Limb (tissue), 2 donors: Measurements from ENCODE around the gene PHACTR1.
"Not testable (repeated sequence)": the region's sequence is repeated elsewhere in the genome, so short reads cannot be mapped to it uniquely, and the experiment has no call there.

Experiments used
- DNase-seq, 2 donors: peaks; one replicate each; pipeline ENCODE4 v3.0.0-alpha.2; 2016; ENCODE audit errors: extremely low spot score in 2 of 2

Gene PHACTR1

DNA sequence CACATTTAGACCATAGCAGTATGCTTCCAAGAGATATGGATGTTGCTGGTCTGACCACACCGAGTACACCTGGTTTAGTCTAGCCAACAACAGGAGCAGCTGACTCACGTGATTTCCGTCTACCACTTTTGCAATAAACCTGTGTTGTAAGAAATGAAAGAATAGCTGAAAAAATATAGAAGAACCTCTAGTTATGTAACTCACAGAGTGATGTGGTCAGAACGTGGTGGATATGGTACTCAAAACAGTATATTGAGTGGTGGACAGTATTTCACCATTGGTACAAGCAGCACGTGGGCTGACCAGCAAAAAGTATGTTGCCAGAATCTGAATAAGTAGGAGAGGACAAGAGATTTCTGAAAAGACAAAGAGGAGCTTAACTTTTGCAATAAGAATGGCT, 384.8 kb downstream of the PHACTR1 start:
- no peak for DNase-seq

DNA sequence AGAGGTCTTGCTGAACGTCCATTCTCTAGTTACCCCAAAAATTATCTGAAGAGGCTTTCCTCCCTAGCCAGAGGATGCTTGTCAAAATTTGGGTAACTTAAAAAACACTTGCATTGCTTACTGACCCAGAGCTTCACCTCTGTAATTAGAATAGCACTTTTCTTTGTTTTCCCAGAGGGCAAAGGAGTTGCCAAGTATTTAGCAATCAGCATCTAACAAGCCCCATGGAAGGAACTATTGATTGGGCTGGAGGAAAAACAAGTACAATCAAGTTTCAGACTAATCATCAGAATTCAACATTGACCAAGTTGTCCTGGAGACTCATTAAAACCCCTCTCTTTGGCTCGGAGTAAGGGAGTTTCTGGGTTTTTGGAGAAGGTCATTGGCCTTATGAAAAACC, 385.4 kb downstream of the PHACTR1 start:
- DNase-seq: no peak

DNA sequence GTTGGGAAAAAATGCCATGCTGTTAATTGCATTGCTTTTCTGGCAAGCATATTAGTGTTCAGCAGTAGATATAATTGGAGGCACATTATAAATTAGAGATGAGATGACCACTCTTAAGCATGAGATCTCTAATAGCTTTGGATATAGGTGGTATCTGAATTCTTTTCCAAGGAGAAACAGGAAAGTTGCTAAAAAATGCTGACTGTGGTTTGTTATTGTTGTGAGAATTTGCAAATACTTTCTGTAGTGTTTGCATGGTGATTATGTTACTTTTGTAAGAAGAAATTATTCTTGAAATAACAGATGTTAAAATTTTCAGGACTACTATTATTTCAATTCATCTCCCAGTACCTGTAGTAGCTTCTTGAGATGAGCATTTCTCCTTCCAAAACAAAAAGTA, 386.6 kb downstream of the PHACTR1 start:
- DNase-seq: no peak

DNA sequence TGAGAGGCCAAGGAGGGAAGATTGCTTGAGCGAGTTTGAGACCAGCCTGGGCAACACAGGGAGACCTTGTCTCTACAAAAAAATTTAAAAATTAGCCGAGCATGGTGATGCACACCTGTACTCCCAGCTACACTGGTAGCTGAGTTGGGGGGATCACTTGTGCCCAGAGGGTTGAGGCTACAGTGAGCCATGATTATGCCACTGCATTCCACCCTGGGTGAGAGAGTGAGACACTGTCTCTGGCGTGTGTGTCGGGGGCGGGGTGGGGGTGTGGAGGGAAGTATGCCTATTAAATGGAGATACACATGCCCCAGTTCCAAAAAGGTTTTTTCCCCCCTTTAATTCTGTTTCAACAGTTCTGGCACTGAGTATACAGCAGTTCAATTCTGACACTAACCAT, 388.6 kb downstream of the PHACTR1 start:
- no peak for DNase-seq

DNA sequence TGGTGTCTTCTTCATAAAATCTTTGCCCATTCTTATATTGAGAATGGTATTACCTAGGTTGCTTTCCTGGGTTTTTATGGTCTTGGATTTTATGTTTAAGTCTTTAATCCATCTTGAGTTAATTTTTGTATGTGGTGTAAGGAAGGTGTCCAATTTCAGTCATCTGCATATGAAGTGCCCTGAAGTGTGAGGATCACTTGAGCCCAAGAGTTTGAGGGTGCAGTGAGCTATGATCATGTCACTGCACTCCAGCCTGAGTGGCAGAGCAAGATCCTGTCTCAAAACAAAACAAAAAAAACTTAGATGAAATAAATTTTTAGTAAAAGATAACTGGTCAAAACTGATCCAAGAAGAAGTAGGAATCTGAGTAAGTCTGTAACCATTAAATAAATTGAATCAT, 396.4 kb downstream of the PHACTR1 start:
- no peak for DNase-seq

DNA sequence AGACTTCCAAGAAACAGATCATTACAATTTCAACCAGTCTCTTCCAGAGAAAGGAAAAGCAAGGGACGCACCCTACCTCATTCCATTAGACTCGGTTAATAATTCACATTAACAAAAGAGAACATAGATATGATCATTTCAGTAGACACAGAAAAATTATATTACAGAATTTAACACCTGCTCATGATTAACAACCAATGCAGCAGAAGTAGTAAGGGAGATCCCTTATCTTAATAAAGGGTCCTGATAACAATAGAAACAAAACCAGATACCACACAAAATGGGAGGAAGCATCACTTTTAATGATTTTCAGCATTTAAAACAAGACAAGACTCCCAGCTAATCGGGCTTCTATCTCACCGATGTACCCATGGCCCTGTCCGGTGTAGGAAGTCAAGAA, 396.8 kb downstream of the PHACTR1 start:
- no peak for DNase-seq

DNA sequence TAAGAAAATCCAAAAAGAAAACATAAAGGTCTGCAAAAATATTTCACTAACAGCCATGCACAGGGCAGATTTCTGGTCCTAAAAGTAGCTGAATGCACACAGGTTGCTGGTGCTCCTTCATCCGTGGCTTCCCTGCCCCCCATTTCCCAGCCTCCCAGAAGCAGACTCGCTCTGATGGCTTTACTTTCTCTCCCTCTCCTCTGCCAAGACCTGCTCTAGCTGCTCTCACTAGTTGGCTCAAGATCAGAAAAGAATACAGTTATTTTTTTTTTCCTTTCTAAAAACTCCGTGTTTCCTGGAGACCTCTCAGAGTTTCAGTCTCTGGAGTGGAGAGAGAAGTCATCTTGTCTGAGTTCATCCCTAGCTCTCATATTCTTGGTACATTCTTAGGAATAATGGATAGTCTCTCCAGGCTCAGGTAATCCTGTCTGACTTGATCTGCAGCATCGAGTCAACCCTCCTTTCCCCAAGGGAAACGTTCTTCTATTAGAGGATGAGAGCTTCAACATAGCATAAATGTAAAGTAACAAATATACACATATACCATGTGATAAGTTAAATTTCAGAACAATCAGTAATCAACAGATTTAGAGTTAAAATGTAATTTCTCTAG, 397.5 kb downstream of the PHACTR1 start:
- DNase-seq: peak; percentile 52 to 67

DNA sequence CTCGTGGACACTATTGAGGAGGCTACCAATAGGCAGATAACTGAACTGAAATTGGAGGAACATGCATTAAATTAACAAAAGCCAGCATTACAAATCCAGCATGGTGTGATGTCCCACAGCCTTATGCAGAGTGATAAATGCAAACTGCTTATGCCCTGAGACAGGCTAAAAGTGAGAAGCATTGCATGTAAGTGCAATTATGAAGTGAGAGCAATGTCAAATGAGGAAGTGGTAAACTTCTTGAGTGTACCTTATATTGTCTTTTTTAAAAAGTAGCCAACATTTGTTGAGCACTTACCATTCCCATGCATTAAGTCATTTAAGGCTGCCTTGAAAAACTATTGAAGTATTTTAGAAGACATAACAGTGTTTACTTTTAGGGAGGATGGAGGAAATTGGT, 399.6 kb downstream of the PHACTR1 start:
- DNase-seq: no peak

DNA sequence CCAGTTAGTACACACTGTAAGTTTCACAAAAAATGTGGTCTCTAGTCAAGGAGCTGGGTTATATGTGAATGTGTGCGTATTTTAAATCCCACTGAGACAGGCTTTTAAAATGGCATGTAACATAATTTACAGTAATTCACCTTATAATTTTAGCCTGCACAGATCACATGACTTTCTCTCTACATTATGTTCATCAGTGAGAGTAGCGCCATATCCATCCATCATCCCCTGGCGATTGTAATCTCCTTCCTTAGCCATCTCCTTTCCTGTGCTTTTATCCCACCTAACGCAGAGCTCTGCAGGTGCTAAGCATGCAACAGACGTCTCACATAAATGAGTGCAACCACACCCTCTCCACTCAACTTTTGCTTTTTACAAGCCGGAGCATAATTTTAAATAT, 401.0 kb downstream of the PHACTR1 start:
- no peak for DNase-seq

DNA sequence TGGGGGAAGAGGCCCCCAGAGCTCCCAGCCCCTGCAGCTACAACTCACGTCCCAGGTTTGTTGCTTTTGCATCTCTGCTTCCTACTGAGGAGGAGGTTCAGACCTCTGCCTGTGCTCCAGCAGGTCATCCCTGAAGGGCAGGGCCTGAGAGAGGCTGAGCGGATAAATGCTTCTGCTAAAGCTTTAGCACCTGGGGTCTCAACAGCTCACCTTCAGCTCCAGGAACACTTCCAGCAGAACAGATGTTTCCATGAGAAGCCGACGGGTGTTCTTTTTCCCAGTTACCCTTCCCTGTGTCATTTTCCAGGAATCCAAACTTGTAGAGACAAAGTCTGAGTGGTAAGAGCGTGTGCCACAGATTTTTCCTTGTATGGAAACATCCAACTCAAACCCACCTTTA, 403.0 kb downstream of the PHACTR1 start:
- no peak for DNase-seq

DNA sequence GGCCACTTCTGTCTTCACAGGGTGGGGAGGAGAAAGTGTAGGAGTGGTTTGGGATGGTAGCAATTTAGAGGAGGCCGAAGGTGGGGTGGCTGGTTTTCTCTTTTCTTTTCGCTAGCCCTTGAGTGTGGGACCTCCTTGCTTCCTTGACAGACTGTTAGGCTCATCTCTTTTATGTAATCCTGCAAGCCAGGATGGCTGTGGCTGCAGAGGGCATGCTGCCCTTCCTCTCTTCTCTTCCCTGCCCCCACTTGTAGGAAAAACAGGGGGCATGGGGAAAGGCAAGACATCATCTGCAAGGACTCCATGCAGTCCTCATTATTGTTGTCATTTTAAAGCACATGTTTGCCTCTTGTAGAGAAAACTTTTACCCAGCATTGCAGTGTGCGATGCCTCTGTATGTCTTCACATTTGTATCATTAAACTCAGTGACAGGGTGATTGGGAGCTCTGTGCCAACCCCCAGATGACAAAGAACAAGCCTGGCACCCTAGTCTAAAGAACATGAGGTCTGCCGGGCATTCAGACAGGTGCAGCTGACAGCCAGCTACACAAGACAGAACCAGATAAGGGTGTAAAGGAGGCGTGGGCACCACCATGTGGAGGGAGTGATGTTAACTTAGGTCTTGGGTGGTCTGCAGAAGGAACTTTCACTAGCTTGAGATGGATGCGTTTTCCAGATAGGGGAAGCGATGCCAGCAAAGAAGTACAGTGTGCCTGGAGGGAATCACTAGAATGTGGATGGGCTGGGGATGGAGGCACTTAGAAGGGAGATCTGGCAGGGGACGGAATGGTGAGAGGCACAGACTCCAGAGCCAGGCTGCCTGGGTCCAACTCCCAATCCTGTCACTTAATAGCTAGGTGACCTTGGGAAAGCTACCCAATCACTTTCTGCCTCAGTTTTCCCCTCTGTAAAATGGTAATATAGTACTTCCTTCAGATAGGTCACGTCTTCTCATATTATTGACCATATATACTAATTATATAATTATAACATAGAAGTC, 404.2 kb downstream of the PHACTR1 start:
- DNase-seq: peak in 1 of 2 donors; percentile 17

DNA sequence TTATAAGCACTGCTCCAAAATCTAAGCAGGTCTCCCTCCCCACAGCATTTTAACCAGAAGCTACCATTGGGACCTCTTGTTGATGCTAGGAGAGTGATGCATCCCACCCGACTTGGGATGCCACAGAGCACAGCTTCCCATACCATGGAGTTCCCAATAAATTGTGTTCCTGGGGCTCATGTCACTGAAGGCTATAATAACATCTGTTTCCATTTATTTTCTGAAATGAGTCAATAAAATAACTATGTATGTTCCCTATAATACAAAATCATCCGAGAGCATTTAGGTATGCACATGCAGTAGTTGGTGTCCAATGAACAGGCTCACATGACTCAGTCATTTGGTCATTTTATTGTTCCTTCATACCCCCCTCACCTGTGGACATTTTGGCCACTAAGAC, 407.6 kb downstream of the PHACTR1 start:
- DNase-seq: no peak

DNA sequence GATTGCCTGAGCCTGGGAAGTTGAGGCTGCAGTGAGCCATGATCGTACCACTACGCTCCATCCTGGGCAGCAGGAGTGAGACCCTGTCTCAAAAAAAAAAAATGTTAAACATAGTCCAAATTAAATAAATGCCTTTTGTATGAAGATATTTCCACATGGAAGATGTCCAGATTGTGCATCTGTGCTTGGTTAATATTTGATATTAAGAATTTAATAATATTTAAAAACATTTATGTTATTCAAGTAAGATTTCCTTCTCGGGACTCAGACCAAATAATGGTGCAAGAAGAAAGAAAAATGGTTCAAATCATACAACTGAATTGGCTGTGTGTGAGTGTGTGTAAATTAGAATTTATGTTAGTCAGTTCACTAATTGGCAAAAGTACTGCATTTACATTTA, 409.3 kb downstream of the PHACTR1 start:
- DNase-seq: no peak

DNA sequence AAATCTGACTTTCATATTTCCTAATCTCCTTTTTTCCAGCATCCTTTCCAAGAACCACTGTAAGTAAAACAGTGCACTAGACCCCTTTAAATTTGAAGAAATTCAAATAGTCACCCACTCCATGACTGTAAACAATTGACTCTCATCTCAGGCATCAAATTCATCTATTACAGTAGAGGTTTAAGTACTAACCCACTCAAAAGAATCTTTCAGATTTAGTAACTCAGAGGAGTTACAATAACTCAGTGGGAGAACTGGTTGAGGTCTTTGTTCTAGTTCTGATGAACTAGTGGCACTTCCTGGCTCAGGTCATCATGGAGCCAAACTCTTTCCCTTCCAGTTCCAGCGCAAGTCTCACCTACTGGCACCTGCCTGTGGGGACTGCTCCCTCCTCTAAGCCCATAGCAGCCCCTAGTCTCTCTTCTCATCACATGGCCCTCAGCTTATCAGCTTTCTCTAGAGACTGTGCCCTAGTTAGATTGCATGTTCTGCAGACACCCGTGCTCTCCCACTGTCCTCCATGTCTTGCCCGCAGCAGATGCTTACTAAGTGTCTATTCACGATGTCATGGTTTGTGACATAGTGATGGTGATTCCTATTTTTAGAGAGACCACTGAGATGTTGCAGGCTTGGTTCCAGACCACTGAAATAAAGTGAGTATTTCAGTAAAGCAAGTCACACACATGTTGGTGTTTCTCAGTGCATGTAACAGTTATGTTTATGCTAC, 415.5 kb downstream of the PHACTR1 start:
- no peak for DNase-seq

DNA sequence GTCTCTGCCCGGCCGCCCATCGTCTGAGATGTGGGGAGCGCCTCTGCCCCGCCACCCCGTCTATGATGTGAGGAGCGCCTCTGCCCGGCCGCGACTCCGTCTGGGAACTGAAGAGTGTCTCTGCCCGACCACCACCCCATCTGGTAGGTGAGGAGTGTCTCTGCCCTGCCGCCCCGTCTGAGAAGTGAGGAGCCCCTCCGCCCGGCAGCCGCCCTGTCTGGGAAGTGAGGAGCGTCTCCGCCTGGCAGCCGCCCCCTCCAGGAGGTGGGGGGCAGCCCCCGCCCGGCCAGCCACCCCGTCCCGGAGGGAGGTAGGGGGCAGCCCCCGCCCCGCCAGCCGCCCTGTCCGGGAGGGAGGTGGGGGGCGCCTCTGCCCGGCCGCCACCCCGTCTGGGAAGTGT, 417.3 kb downstream of the PHACTR1 start:
- not testable (repeated sequence) for DNase-seq

DNA sequence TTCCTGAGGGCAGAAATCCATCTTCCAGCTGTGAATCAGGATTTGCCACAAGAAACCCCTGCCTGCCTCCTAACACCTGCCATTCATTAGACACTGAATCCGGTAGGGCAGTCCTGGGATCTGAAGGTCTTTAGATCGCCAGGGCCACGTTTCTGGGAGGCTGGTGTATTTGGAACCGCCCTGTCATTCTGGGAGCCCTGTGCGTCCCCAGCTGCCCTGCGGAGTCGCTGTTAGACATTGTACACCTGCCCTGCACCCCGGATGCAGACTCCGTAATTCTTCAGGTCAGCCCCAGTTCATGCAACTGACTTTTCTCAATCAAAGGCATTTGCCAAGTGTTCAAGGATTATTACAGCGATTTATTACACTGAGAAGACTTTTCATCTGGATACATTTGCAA, 418.6 kb downstream of the PHACTR1 start:
- DNase-seq: no peak

DNA sequence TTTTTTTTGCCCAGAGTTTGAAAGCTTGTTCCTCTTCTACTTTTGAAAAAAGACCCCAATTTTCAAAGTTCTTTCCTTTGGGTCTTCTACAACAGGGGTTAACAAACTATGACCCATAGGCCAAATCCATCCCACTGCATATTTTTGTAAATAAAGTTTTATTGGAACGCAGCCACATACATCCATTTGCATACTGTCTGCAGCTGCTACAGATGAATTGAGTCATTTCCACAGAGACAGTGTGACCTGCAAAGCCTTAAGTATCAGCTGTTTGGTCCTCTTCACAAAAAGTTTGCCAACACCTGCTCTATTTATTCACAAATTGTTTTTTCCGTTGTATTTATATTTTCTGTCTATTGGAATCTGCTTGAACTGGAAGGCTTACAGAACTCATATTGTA, 422.6 kb downstream of the PHACTR1 start:
- DNase-seq: no peak

DNA sequence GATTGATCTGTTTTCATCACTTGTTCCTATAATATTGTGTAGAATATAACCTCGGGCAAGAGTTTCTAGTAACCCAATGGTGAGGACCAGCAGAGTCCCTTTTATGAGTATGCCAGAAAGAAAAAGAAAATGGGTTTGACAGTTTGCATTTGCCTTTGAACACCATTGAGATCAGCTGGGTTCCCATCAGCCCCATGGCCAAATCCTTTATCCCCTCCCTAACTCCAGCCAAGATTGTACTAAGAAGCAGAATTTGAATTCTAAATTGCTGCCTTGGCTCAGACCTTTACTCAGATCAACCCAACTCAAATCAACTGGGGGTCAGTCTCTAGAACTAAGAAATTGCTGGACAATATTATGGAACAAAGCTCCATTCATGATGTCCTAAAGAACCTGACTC, 424.4 kb downstream of the PHACTR1 start:
- DNase-seq: no peak

DNA sequence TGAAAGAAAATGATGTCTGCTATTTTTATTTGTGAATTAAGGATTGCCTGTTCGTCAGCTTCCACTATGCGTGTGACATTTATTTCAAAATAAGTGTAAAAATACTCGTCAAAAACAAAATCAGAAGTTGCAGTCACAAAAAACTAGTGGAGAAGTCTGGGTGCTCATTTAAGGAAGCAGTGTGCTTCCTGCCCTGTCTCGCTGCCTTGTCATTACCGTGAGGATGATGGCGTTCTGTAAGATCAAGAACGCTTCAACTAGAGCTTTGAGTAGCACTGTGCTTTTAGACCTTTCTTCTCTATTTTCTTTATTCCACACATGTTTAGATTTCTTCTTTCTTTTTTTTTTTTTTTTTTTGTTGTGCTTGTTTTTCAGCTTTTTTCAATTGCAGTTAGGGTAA, 424.8 kb downstream of the PHACTR1 start:
- no peak for DNase-seq

DNA sequence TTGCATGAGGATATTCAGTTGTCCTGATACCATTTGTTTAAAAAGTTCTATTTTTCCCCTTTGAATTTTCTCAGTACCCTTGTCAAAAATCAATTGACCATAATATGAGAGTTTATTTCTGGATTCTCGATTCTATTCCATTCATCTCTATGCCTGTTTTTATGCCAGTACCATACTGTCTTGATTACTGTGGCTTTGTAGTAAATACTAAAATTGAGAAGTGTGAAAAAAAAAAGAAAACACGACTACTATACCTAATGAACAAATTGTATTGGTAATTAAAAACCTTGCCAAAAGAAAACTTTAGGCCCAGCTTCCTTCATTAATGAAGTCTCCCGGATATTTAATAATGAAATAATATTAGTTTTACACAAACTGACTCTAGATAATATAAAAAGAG, 426.0 kb downstream of the PHACTR1 start:
- no peak for DNase-seq

DNA sequence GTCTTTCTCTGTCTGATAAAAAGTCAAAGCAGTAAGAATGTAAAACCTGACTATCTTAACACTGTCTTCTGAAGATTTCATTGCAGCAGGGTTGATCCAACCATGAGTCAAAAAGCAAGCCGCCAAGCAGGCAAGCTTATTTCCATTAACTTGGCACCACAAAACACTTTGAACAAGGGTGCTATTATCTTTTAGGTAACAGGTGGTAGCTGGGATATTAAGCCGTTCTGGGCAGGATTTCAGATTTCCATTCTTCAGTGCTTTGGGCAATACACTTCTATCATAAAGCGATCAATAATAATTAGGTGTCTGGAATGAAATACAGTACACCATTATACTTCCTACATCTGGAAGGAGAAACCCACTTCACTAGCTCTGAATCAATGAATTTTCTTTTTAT, 429.9 kb downstream of the PHACTR1 start:
- no peak for DNase-seq

DNA sequence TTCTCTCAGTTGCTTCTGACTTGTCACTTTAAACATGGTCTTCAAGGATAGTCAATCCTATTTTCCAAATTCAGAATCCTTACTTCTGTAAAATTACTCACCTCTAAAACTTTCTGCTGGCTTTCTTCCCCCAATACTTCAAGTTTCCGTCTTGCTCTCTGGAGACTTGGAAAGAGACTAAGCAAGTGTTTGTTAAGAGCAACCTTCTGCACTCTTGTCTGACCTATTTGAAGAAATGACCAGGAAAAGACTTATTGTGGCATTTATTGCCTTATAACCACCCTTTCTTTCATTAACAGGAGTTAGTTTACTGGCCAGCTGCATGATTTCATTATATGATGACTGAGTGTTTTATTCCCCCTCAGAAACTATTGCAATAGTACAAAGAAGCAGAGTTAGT, 430.8 kb downstream of the PHACTR1 start:
- DNase-seq: no peak
